Ishikawa (cell line): ENCODE measurements around the gene RAMP1.

Experiments used
- EP300 ChIP-seq: IDR thresholded peaks from 2 replicates; pipeline ENCODE4 v1.6.1; 2012; ENCODE audit warnings: borderline replicate concordance
- FOXM1 ChIP-seq: IDR thresholded peaks from 2 replicates; pipeline ENCODE4 v1.6.1; 2012; ENCODE audit warnings: low read depth, borderline replicate concordance
- RAD21 ChIP-seq: IDR thresholded peaks from 2 replicates; pipeline ENCODE4 v1.6.1; 2012; ENCODE audit warnings: low read depth
- ZBTB7A ChIP-seq: IDR thresholded peaks from 2 replicates; pipeline ENCODE4 v1.6.1; 2012; ENCODE audit warnings: low read depth
- TF ChIP-seq, protein P1 (sequence below): IDR thresholded peaks from 2 replicates; pipeline ENCODE4 v1.6.1; 2012; ENCODE audit warnings: low read depth, mild to moderate bottlenecking

DNA sequence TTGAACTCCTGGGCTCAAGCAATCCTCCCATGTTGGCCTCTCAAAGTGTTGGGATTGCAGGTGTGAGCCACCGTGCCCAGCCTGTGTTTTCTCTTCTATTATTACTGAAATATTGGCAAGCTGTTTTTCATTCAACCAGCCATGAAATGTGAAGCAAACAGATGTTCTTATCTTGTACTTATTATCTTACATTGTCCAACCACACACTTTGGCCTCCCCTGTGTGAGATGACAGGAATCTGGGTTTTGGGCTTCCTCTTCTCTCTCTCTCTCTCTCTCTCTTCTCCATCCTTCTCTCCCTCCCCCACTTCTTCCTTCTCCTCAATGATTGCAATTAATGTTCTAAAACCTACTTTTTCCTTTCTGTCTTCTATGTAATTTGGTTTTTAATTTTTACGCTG, 33.1 kb downstream of the RAMP1 start:
- TF ChIP-seq, protein P1, sequence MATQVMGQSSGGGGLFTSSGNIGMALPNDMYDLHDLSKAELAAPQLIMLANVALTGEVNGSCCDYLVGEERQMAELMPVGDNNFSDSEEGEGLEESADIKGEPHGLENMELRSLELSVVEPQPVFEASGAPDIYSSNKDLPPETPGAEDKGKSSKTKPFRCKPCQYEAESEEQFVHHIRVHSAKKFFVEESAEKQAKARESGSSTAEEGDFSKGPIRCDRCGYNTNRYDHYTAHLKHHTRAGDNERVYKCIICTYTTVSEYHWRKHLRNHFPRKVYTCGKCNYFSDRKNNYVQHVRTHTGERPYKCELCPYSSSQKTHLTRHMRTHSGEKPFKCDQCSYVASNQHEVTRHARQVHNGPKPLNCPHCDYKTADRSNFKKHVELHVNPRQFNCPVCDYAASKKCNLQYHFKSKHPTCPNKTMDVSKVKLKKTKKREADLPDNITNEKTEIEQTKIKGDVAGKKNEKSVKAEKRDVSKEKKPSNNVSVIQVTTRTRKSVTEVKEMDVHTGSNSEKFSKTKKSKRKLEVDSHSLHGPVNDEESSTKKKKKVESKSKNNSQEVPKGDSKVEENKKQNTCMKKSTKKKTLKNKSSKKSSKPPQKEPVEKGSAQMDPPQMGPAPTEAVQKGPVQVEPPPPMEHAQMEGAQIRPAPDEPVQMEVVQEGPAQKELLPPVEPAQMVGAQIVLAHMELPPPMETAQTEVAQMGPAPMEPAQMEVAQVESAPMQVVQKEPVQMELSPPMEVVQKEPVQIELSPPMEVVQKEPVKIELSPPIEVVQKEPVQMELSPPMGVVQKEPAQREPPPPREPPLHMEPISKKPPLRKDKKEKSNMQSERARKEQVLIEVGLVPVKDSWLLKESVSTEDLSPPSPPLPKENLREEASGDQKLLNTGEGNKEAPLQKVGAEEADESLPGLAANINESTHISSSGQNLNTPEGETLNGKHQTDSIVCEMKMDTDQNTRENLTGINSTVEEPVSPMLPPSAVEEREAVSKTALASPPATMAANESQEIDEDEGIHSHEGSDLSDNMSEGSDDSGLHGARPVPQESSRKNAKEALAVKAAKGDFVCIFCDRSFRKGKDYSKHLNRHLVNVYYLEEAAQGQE: no peak
- TF ChIP-seq ZBTB7A (no peak), FOXM1 (no peak), RAD21 (no peak), EP300 (no peak)
